WTC11 (cell line): ENCODE results near the gene LATS2. TPM values are rescaled to one million over a fixed set of nuclear protein-coding genes. Genes with fewer than 3 reads are reported as not detected.

ENCODE experiments used
- ATAC-seq: fragments of 200-7000 bp; cut with Tn5 transposase; 2 replicates; pipeline ENCODE4 v1.10.0; 2021; ENCODE audit warnings: mild to moderate bottlenecking, moderate library complexity
- CTCF ChIA-PET: fragments of 300-600 bp; sonication (Branson Sonifier 250); formaldehyde crosslinking; loops from one replicate; lab custom pipeline; 2021; ENCODE audit warnings: antibody characterized with exemption; lab: Charles Lee
- POLR2A ChIA-PET: fragments of 350-600 bp; sonication (Branson Sonifier 250); formaldehyde crosslinking; loops from one replicate; lab custom pipeline; 2021; ENCODE audit warnings: antibody characterized with exemption; lab: Charles Lee
- DNase-seq: peaks from one replicate; pipeline ENCODE4 v3.0.0; 2021; ENCODE audit warnings: low spot score
- H3K27ac Mint-ChIP-seq: 2 replicates; pipeline ENCODE4 v1.8.0; 2021; ENCODE audit warnings: mixed read lengths
- H3K27me3 Mint-ChIP-seq: 2 replicates; pipeline ENCODE4 v1.8.0; 2021; ENCODE audit warnings: low read depth, mild to moderate bottlenecking, moderate library complexity, mixed read lengths
- H3K36me3 Mint-ChIP-seq: 2 replicates; pipeline ENCODE4 v1.8.0; 2021; ENCODE audit warnings: mixed read lengths
- H3K4me1 Mint-ChIP-seq: 2 replicates; pipeline ENCODE4 v1.8.0; 2022; ENCODE audit warnings: mixed read lengths
- H3K4me3 Mint-ChIP-seq: 2 replicates; pipeline ENCODE4 v1.8.0; 2021; ENCODE audit warnings: mild to moderate bottlenecking, moderate library complexity, mixed read lengths
- H3K9me3 Mint-ChIP-seq: 2 replicates; pipeline ENCODE4 v1.8.0; 2021; ENCODE audit warnings: mixed read lengths
- ATF6 ChIP-seq: sonication (generic); formaldehyde crosslinking; IDR thresholded peaks from 2 replicates; pipeline ENCODE4 v1.8.1; 2023; ENCODE audit warnings: mild to moderate bottlenecking, missing genetic modification reagents
- ERG ChIP-seq: fragments of 250-450 bp; sonication (Bioruptor Pico); IDR thresholded peaks from 2 replicates; pipeline ENCODE4 v1.8.0; 2021; ENCODE audit warnings: mild to moderate bottlenecking
- ETV6 ChIP-seq: sonication (generic); formaldehyde crosslinking; IDR thresholded peaks from 2 replicates; pipeline ENCODE4 v1.8.1; 2022; ENCODE audit warnings: mild to moderate bottlenecking, missing genetic modification reagents
- FOXJ3 ChIP-seq: sonication (generic); formaldehyde crosslinking; IDR thresholded peaks from 2 replicates; pipeline ENCODE4 v1.9.0; 2021; ENCODE audit warnings: missing genetic modification reagents, mild to moderate bottlenecking, borderline replicate concordance
- FOXK1 ChIP-seq: sonication (generic); formaldehyde crosslinking; IDR thresholded peaks from 2 replicates; pipeline ENCODE4 v1.8.0; 2022; ENCODE audit warnings: mild to moderate bottlenecking, moderate library complexity, missing genetic modification reagents
- GTF2I ChIP-seq: fragments of 250-450 bp; sonication (Bioruptor Pico); conservative IDR thresholded peaks from 2 replicates; pipeline ENCODE4 v1.4.0; 2021; ENCODE audit warnings: mild to moderate bottlenecking
- MYBL2 ChIP-seq: sonication (generic); formaldehyde crosslinking; IDR thresholded peaks from 2 replicates; pipeline ENCODE4 v1.8.1; 2023; ENCODE audit warnings: mild to moderate bottlenecking, moderate library complexity, missing genetic modification reagents
- NR1H2 ChIP-seq: sonication (generic); formaldehyde crosslinking; IDR thresholded peaks from 2 replicates; pipeline ENCODE4 v1.9.0; 2021; ENCODE audit warnings: mild to moderate bottlenecking, moderate library complexity, missing genetic modification reagents
- OVOL2 ChIP-seq: fragments of 250-450 bp; sonication (Bioruptor Pico); IDR thresholded peaks from 2 replicates; pipeline ENCODE4 v1.9.0; 2021; ENCODE audit warnings: mild to moderate bottlenecking, borderline replicate concordance
- PRRX2 ChIP-seq: fragments of 250-450 bp; sonication (Bioruptor Pico); IDR thresholded peaks from 2 replicates; pipeline ENCODE4 v1.8.0; 2021; ENCODE audit warnings: mild to moderate bottlenecking
- SMAD3 ChIP-seq: sonication (generic); formaldehyde crosslinking; IDR thresholded peaks from 2 replicates; pipeline ENCODE4 v1.8.0; 2022; ENCODE audit warnings: missing genetic modification reagents, mild to moderate bottlenecking, borderline replicate concordance
- TCF7 ChIP-seq: sonication (generic); formaldehyde crosslinking; IDR thresholded peaks from 2 replicates; pipeline ENCODE4 v1.8.0; 2022; ENCODE audit warnings: mild to moderate bottlenecking, low read depth, missing genetic modification reagents, moderate library complexity
- USF2 ChIP-seq: sonication (generic); formaldehyde crosslinking; IDR thresholded peaks from 2 replicates; pipeline ENCODE4 v1.8.1; 2023; ENCODE audit warnings: mild to moderate bottlenecking, missing genetic modification reagents, moderate library complexity
- ZBTB43 ChIP-seq: sonication (generic); formaldehyde crosslinking; IDR thresholded peaks from 2 replicates; pipeline ENCODE4 v1.8.1; 2023; ENCODE audit warnings: mild to moderate bottlenecking, missing genetic modification reagents
- ZNF121 ChIP-seq: sonication (generic); formaldehyde crosslinking; IDR thresholded peaks from 2 replicates; pipeline ENCODE4 v1.8.0; 2023; ENCODE audit warnings: missing genetic modification reagents
- ZNF263 ChIP-seq: sonication (generic); formaldehyde crosslinking; IDR thresholded peaks from 2 replicates; pipeline ENCODE4 v1.8.1; 2022; ENCODE audit warnings: low read depth, mild to moderate bottlenecking, moderate library complexity, missing genetic modification reagents
- ZNF281 ChIP-seq: sonication (generic); formaldehyde crosslinking; IDR thresholded peaks from 2 replicates; pipeline ENCODE4 v1.8.0; 2023; ENCODE audit warnings: mild to moderate bottlenecking, missing genetic modification reagents
- ZNF317 ChIP-seq: sonication (generic); formaldehyde crosslinking; IDR thresholded peaks from 2 replicates; pipeline ENCODE4 v1.8.1; 2023; ENCODE audit warnings: low read depth, mild to moderate bottlenecking, moderate library complexity, missing genetic modification reagents, borderline replicate concordance
- ZNF416 ChIP-seq: fragments of 250-450 bp; sonication (Bioruptor Pico); IDR thresholded peaks from 2 replicates; pipeline ENCODE4 v1.9.0; 2021; ENCODE audit warnings: mild to moderate bottlenecking, inconsistent platforms
- total RNA-seq: library from RNA; stranded (reverse); gene quantifications from 3 replicates; pipeline ENCODE4 v1.2.3, GENCODE V29; 2021
- TF ChIP-seq, protein P1 (sequence below): fragments of 250-450 bp; sonication (Bioruptor Pico); IDR thresholded peaks from 2 replicates; pipeline ENCODE4 v1.9.0; 2021; ENCODE audit warnings: mild to moderate bottlenecking, borderline replicate concordance
- TF ChIP-seq, protein P2 (sequence below): fragments of 250-450 bp; sonication (Bioruptor Pico); IDR thresholded peaks from 2 replicates; pipeline ENCODE4 v1.9.0; 2021; ENCODE audit warnings: moderate library complexity, mild to moderate bottlenecking, inconsistent platforms, borderline replicate concordance

The LATS2 gene
- total RNA-seq, 1 experiment from 2014 or later = 28.9 TPM

DNA sequence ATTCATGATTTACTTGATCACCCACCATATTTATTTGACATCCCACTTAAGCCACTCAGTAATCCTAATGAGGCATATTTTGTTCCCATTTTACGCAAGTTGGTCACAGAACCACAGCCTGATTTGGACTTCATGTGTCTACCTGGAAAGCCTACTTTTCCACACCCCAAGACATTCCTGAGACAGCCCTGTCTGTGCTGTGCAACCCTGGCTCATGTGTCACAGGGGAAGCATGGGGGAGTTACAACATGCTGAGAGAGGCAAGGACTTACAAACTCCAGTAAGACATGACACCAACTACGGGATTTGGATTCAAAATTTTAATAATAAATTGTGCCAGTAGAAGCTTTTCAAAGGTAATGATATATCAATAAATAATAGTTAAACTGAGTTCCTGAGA, 88.7 kb downstream of the LATS2 start (continued):
- no peak for TF ChIP-seq ZNF263 (CRISPR knock-in tag)
- no peak for TF ChIP-seq ZNF416 (CRISPR knock-in tag)
- TF ChIP-seq, protein P1, sequence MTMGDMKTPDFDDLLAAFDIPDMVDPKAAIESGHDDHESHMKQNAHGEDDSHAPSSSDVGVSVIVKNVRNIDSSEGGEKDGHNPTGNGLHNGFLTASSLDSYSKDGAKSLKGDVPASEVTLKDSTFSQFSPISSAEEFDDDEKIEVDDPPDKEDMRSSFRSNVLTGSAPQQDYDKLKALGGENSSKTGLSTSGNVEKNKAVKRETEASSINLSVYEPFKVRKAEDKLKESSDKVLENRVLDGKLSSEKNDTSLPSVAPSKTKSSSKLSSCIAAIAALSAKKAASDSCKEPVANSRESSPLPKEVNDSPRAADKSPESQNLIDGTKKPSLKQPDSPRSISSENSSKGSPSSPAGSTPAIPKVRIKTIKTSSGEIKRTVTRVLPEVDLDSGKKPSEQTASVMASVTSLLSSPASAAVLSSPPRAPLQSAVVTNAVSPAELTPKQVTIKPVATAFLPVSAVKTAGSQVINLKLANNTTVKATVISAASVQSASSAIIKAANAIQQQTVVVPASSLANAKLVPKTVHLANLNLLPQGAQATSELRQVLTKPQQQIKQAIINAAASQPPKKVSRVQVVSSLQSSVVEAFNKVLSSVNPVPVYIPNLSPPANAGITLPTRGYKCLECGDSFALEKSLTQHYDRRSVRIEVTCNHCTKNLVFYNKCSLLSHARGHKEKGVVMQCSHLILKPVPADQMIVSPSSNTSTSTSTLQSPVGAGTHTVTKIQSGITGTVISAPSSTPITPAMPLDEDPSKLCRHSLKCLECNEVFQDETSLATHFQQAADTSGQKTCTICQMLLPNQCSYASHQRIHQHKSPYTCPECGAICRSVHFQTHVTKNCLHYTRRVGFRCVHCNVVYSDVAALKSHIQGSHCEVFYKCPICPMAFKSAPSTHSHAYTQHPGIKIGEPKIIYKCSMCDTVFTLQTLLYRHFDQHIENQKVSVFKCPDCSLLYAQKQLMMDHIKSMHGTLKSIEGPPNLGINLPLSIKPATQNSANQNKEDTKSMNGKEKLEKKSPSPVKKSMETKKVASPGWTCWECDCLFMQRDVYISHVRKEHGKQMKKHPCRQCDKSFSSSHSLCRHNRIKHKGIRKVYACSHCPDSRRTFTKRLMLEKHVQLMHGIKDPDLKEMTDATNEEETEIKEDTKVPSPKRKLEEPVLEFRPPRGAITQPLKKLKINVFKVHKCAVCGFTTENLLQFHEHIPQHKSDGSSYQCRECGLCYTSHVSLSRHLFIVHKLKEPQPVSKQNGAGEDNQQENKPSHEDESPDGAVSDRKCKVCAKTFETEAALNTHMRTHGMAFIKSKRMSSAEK (CRISPR knock-in tag) = no peak
- no peak for TF ChIP-seq PRRX2 (CRISPR knock-in tag)
- no peak for TF ChIP-seq SMAD3 (CRISPR knock-in tag)
- TF ChIP-seq MYBL2 (CRISPR knock-in tag) = no peak
- no peak for TF ChIP-seq ZNF281 (CRISPR knock-in tag)
- TF ChIP-seq NR1H2 (CRISPR knock-in tag) = no peak
- TF ChIP-seq ZBTB43 (CRISPR knock-in tag) = no peak
- TF ChIP-seq ZNF317 = no peak
- TF ChIP-seq TCF7 (CRISPR knock-in tag) = no peak
- TF ChIP-seq, protein P2, sequence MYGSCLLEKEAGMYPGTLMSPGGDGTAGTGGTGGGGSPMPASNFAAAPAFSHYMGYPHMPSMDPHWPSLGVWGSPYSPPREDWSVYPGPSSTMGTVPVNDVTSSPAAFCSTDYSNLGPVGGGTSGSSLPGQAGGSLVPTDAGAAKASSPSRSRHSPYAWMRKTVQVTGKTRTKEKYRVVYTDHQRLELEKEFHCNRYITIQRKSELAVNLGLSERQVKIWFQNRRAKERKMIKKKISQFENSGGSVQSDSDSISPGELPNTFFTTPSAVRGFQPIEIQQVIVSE = no peak
- TF ChIP-seq ZNF121 (CRISPR knock-in tag) = no peak
- TF ChIP-seq ATF6 (CRISPR knock-in tag) = no peak

GRCh38 chr13:20969182-20969581, 92.2 kb downstream of the LATS2 start:
- Mint-ChIP-seq H3K36me3 (peaks cover 14% of the 10 kb centered on the region), H3K27me3 (no peaks in the 10 kb centered on the region), H3K27ac (no peak overlapping the region), H3K4me1 (peaks cover 3% of the 10 kb centered on the region), H3K9me3 (peaks cover 31% of the 10 kb centered on the region), H3K4me3 (no peak overlapping the region)
- DNase-seq (no peak), ATAC-seq (no peak)
- CTCF ChIA-PET = no interaction called here
- POLR2A ChIA-PET = no interaction called here
- TF ChIP-seq ERG (CRISPR knock-in tag) = no peak
- TF ChIP-seq FOXK1 = no peak
- TF ChIP-seq ETV6 (CRISPR knock-in tag) = no peak
- TF ChIP-seq USF2 (CRISPR knock-in tag) = no peak
- no peak for TF ChIP-seq ATF6 (CRISPR knock-in tag)
- no peak for TF ChIP-seq OVOL2 (CRISPR knock-in tag)
- TF ChIP-seq FOXJ3 (CRISPR knock-in tag) = no peak
- TF ChIP-seq GTF2I (CRISPR knock-in tag) = no peak
- TF ChIP-seq, protein P2 = no peak
